ENCODE measurements around the gene ZFPM1. TPM values are rescaled to one million over a fixed set of nuclear protein-coding genes. Genes with fewer than 3 reads are reported as not detected.

Gene ZFPM1
- total RNA-seq, 4 donors from 2014 or later = 0.40 to 1.4 (median 0.59) TPM

DNA sequence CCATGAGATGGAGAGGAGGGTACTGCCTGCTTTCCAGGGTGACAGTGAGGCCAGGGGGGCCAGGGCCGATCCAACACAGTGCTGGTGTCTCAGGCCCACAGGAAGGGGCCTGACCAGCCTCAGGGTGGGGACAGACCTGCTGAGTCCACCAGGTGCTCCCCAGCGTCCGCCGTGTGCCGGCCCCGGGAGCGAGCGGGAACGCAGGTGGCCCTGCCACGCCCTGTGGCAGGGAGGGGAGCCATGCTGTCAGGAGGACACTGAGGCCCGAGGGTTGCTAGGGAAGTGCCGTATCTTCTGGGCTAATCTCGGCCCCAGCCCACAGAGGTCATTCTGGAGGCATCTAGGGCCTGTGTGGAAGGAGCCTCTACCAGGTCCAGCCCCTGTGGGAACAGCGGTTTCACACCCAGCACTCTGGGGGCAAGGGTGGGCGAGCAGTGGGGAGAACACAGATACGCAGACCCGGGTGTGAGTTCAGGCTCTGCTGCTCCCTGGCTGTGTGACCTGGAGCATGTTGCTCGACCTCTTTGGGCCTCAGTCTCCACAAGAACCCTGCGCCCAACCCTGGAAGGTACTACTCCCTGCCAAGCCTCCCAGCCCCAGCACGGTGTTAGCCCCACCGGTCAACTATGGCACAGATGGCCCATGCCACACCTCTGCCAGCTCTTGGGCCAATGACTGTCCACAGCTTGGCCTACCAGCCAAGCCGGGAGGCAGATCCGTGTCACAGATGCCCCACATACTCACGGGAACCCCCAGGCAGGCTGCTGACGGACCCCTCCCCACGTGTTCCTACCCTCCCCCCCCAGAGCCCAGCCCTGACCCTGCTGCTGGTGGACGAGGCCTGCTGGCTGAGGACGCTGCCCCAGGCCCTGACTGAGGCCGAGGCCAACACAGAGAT is 73.2 kb downstream of the ZFPM1 start:
- peaks cover 0 to 13% of the 10 kb centered on the region in 2 donors for H3K36me3 ChIP-seq
- peaks cover 0 to 59% (median 18%) of the 10 kb centered on the region in 3 donors for H3K4me1 ChIP-seq
- H3K9me3 ChIP-seq = no peaks in the 10 kb centered on the region
- H3K4me3 ChIP-seq = no peak overlapping the region
- WGBS, 2 donors (ENCODE audit: low coverage in 1 of 2) = 67% methylated on average over 3 of the region's 29 CpGs; no CpG with 5 or more reads in 1 of the 2 donors
- H3K27me3 ChIP-seq = peaks cover 54% of the 10 kb centered on the region
- H3K27ac ChIP-seq = peak overlapping the region in 2 of 4 donors; percentile 3 to 6
- no peak for ATAC-seq
- TF ChIP-seq POLR2AphosphoS5 (IDR thresholded peaks at IDR 0.05) (no peak), POLR2A (IDR thresholded peaks at IDR 0.05) (no peak), EP300 (IDR thresholded peaks at IDR 0.05) (no peak)
- TF ChIP-seq, protein P1, sequence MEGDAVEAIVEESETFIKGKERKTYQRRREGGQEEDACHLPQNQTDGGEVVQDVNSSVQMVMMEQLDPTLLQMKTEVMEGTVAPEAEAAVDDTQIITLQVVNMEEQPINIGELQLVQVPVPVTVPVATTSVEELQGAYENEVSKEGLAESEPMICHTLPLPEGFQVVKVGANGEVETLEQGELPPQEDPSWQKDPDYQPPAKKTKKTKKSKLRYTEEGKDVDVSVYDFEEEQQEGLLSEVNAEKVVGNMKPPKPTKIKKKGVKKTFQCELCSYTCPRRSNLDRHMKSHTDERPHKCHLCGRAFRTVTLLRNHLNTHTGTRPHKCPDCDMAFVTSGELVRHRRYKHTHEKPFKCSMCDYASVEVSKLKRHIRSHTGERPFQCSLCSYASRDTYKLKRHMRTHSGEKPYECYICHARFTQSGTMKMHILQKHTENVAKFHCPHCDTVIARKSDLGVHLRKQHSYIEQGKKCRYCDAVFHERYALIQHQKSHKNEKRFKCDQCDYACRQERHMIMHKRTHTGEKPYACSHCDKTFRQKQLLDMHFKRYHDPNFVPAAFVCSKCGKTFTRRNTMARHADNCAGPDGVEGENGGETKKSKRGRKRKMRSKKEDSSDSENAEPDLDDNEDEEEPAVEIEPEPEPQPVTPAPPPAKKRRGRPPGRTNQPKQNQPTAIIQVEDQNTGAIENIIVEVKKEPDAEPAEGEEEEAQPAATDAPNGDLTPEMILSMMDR (IDR thresholded peaks at IDR 0.05) = no peak

DNA sequence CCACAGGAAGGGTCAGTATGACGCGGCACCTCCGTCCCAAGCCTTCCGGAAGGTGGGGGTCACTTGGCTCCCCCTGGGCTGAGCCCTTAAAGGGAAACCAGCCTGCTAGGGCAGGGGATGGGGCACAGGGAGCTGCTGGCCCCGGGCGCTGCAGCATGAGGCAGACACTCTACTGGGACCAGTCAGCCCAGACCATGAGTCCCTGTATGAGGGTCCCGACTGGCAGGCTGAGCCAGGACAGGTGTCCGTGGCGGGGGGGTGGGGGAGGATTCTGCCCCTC is 73.8 kb downstream of the ZFPM1 start:
- WGBS, 2 donors (ENCODE audit: low coverage in 1 of 2) = no CpG with 5 or more reads among the region's 9 CpGs
- ATAC-seq = no peak
- Histone ChIP-seq H3K9me3 (no peaks in the 10 kb centered on the region), H3K27ac (no peak overlapping the region), H3K4me3 (no peak overlapping the region), H3K27me3 (peaks cover 48% of the 10 kb centered on the region), H3K36me3 (peaks cover 0 to 13% of the 10 kb centered on the region in 2 donors), H3K4me1 (peaks cover 0 to 59% (median 18%) of the 10 kb centered on the region in 3 donors)
- no peak for TF ChIP-seq POLR2AphosphoS5 (IDR thresholded peaks at IDR 0.05)
- TF ChIP-seq EP300 (IDR thresholded peaks at IDR 0.05) = no peak
- TF ChIP-seq POLR2A (IDR thresholded peaks at IDR 0.05) = no peak
- TF ChIP-seq, protein P1 (IDR thresholded peaks at IDR 0.05) = no peak

DNA sequence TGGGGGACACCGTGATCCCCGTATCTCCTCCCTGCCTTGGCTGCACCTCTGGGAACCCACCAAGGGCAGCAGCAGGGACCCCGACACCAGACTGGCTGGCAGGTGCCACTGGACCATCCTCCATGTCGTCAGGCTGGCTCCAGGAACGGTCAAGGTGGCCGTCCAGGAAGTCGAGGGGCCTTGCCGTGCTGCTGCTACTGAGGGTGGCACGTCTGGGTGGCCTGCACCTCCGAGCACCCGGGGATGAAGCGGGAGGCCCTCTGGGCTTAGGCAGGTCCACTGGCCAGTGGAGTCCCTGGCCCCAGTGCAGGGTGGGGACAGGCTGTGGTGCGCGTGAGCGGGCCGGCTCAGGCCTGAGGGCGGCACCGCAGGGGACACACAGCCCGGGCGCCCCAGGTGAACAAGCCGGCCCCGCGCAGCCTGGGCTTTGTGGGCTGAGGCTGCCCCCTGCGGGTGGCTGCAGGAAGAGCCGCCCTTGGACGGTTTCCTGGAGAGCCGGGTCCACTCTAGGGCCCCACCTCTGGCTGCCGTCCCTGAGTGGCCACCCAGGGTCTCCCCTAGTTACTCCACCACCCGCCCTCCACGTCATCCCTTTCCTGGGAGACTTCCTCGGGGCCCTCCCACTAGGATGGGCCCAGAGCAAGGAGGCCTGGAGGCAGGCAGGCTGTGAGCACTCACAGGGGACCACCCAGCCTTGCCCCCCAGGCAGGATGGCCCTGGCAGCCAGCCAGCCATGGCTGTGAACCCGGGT is 74.3 kb downstream of the ZFPM1 start:
- TF ChIP-seq, protein P1 (IDR thresholded peaks at IDR 0.05) = peak in 3 of 4 experiments; percentile 78 to 94 (median 89)
- TF ChIP-seq EP300 (IDR thresholded peaks at IDR 0.05) (no peak), POLR2A (IDR thresholded peaks at IDR 0.05) (no peak)
- H3K4me1 ChIP-seq = peaks cover 0 to 58% (median 22%) of the 10 kb centered on the region in 3 donors
- WGBS, 2 donors (ENCODE audit: low coverage in 1 of 2) = 6% methylated on average over 6 of the region's 32 CpGs; no CpG with 5 or more reads in 1 of the 2 donors
- no peak overlapping the region for H3K27ac ChIP-seq
- peaks cover 0 to 13% of the 10 kb centered on the region in 2 donors for H3K36me3 ChIP-seq
- peak; percentile 70 for ATAC-seq
- no peaks in the 10 kb centered on the region for H3K9me3 ChIP-seq
- no peak overlapping the region for H3K4me3 ChIP-seq
- H3K27me3 ChIP-seq = peaks cover 43% of the 10 kb centered on the region

DNA sequence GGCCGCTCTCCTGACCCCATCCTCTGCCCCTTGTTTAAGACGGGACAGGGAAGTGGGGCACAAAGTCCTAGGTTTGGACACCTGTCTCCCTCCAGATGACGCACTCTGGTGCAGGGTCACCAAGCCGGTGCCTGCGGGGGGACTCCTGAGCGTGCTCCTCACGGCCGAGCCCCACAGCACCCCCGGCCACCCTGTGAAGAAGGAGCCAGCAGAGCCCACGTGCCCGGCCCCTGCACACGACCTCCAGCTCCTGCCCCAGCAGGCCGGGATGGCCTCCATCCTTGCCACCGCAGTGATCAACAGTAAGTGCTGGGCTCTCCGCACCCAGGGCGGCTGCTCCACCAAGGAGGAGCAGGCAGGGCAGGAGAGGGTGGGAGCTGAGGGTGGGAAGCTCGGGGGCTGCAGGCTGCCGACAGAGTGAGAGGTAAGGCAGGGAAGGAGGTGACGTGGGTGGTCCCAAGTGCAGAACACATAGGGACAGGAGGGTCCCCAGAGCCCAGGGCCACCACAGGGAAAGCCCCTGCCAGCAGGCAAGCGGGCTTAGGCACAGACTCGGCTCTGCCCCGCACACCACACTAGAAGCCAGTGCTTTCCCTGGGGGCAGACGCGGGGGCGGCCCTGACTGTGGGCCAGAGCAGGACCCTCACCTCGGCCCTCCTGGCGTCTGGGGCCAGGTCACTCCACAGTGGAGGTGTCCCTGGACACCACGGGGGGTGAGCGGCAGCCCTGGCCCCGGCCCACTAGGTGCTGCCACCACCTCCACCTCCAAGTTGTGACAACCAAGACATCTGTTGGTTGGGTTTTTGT is 75.1 kb downstream of the ZFPM1 start:
- no peak for ATAC-seq
- no peaks in the 10 kb centered on the region for H3K9me3 ChIP-seq
- peaks cover 36% of the 10 kb centered on the region for H3K27me3 ChIP-seq
- no peak overlapping the region for H3K4me3 ChIP-seq
- peaks cover 0 to 13% of the 10 kb centered on the region in 2 donors for H3K36me3 ChIP-seq
- TF ChIP-seq EP300 (IDR thresholded peaks at IDR 0.05) = no peak
- no peak for TF ChIP-seq POLR2AphosphoS5 (IDR thresholded peaks at IDR 0.05)
- TF ChIP-seq POLR2A (IDR thresholded peaks at IDR 0.05) = no peak
- H3K27ac ChIP-seq = no peak overlapping the region
- WGBS, 2 donors (ENCODE audit: low coverage in 1 of 2) = 80% methylated on average over 1 of the region's 30 CpGs; no CpG with 5 or more reads in 1 of the 2 donors
- H3K4me1 ChIP-seq = peaks cover 0 to 62% (median 30%) of the 10 kb centered on the region in 3 donors

DNA sequence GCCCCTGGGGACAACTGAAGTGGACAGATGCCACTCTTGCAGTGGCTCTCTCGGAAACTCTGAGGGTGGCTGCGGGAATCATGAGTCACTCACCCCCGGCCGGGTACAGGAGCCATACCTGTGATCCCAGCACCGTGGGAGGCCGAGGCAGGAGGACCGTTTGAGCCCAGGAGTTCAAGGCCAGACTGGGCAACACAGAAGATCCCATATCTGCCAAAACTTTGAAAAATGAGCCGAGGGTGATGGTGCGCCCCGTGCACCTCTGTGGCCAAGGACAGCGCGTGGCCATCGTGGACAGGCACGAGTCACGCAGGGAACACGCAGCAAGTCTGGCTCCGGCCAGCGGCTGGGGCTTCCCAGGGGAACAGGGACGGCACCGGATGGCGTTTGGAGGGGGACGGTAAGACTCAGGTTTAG is 75.8 kb downstream of the ZFPM1 start:
- Histone ChIP-seq H3K27me3 (peaks cover 28% of the 10 kb centered on the region), H3K9me3 (no peaks in the 10 kb centered on the region), H3K4me3 (no peak overlapping the region), H3K27ac (no peak overlapping the region), H3K36me3 (peaks cover 0 to 13% of the 10 kb centered on the region in 2 donors), H3K4me1 (peaks cover 0 to 58% (median 30%) of the 10 kb centered on the region in 3 donors)
- TF ChIP-seq POLR2AphosphoS5 (IDR thresholded peaks at IDR 0.05) = no peak
- TF ChIP-seq, protein P1 (IDR thresholded peaks at IDR 0.05) = no peak
- no peak for TF ChIP-seq EP300 (IDR thresholded peaks at IDR 0.05)
- no peak for ATAC-seq
- WGBS, 2 donors (ENCODE audit: low coverage in 1 of 2) = 88 to 94% methylated on average over 12 to 15 of the region's 22 CpGs
